Stimulated activated naive CD8-positive, alpha-beta T cell treated with anti-CD3 and anti-CD28 coated beads, Interleukin-15, Interleukin-2, amounts not matched to agents 100 U/mL and 50 U/mL, for 24 hours (primary cell): ENCODE measurements around the gene KCNG4.
A peak's percentile ranks its signal among the peaks of the same experiment; 100 is the strongest.
"Not testable (repeated sequence)": the region's sequence is repeated elsewhere in the genome, so short reads cannot be mapped to it uniquely, and the experiment has no call there.

Source experiments
- ATAC-seq: fragments of 150-1000 bp; cut with Tn5 transposase; one replicate; pipeline ENCODE4 v1.10.0; 2021
- DNase-seq: peaks from one replicate; pipeline ENCODE4 v3.0.0; 2021

KCNG4 gene

DNA sequence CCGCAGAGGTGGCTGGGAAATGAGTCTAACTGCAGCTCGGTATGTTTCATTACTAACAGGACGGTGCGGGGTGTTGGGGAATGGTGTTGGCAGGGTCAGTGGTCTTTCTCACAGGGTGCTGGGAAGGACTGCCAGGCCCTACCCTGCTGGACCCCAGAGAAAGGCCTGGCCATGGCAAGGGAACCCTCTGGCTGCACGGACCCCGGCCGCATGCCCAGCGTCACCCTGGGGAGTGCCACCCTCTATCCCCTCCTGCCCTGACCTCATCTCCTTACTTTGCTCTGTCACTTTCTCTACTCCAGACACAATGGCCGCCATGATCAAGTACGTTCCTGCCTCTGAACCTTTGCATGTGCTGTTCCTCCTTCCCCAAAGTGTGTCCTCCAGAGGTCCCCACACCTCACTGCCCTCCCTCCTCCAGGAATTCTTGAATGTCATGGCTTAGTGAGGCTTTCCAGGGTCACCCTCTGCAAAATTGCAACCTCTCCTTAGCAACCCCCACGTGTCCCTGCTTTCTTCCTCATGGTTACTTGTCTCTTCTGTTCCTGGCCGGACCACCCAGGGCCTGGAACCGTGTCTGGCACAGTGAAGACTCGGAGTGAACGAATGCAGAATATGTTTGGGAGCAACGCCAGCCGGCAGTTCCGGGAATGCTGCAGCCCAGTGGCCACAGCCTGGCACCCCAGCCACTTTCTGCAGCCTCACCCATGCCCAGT is 33.7 kb downstream of the KCNG4 start:
- no peak for ATAC-seq
- no peak for DNase-seq

DNA sequence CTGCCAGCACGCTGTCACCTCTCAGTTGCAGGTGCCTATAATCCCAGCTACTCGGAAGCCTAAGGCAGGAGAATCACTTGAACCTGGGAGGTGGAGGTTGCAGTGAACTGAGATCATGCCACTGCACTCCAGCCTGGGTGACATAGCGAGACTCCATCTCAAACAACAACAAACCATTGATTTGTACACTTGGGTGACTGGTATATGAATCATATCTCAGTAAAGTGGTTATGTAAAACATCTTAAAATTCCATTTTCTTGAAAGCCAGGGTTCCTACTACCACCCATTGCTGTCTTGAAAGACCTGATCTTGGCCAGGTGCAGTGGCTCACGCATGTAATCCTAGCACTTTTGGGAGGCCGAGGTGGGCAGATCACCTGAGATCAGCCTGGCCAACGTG is 34.7 kb downstream of the KCNG4 start:
- ATAC-seq, DNase-seq: not testable (repeated sequence)

GRCh38 chr16:84204551-84204950 is 35.3 kb downstream of the KCNG4 start:
- DNase-seq, ATAC-seq: not testable (repeated sequence)

DNA sequence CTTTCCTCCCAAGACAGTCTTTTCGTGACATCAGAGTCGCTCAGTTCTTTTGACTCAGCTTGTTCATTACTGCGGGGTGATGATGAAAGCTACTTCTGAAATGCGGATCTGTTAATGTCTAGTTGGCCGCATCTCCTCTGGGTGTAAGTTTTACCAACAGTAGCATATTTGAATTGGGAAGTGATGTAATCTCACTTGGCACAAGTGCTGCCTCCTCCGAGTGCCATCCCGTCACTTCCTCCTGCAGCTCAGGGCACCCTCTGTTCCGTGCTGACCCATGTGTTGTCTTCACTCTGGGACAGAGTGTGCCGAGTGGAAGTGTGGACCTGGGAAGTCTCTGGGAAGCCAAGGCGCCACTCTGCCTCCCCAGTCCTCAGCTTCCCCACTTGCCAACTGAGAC is 40.0 kb downstream of the KCNG4 start:
- ATAC-seq (no peak), DNase-seq (no peak)

DNA sequence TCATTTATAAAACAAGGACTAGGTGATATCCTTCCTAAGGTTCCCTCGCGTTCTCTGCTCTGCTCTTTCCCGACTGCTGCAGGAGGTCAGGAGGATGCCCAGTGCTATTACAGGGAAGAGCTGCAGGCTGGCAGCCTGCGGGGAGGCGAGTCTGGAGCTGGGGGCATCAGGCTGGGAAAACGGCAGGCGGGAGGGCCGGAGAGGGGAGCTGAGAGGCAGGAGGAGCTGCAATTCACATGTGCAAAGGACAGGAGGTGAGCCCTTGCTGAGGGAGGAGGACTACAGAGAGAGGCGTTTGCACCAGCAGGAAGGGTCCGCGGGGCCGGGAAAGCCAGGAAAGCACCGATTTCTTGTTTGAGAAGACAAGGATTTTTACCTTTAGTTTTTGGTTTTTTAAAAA is 40.7 kb downstream of the KCNG4 start:
- ATAC-seq (no peak), DNase-seq (no peak)

- ATAC-seq, result no peak
- DNase-seq, result no peak
Observed at GRCh38 chr16:84198401-84198800, 41.4 kb downstream of the KCNG4 start.

GRCh38 chr16:84197466-84198128 is 42.2 kb downstream of the KCNG4 start:
- ATAC-seq (no peak), DNase-seq (no peak)

GRCh38 chr16:84196727-84197394 is 43.0 kb downstream of the KCNG4 start:
- DNase-seq (no peak), ATAC-seq (no peak)

- DNase-seq (no peak), ATAC-seq (no peak)
Observed at GRCh38 chr16:84196101-84196500, 43.7 kb downstream of the KCNG4 start.

DNA sequence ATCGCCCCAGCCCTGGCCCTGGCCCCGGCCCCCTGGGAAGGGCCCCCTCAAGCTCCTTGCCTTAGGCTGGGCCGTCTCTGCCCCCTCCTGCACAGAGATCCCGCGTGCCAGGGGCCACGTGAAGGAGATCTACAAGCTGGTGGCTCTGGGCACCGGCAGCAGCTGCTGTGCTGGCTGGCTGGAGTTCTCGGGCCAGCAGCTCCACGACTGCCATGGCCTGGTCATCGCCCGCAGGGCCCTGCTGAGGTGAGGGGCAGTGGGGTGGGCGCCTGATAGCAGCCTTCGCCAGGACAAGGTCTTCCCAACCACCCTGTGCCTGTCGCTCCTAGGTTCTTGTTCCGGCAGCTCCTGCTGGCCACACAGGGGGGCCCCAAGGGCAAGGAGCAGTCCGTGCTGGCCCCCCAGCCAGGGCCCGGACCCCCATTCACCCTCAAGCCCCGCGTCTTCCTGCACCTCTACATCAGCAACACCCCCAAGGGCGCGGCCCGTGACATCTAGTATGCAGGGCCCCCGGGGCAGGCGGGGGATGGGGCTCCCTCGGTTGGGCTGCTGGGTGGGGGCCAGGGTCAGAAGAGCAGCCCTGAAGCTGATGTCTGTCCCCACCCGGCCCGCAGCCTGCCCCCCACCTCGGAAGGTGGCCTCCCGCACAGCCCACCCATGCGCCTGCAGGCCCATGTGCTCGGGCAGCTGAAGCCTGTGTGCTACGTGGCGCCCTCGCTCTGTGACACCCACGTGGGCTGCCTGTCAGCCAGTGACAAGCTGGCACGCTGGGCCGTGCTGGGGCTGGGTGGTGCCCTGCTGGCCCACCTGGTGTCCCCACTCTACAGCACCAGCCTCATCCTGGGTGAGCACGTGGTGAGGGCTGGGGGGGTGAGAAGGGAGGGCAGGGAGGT is 44.4 kb downstream of the KCNG4 start:
- ATAC-seq (no peak), DNase-seq (no peak)

DNA sequence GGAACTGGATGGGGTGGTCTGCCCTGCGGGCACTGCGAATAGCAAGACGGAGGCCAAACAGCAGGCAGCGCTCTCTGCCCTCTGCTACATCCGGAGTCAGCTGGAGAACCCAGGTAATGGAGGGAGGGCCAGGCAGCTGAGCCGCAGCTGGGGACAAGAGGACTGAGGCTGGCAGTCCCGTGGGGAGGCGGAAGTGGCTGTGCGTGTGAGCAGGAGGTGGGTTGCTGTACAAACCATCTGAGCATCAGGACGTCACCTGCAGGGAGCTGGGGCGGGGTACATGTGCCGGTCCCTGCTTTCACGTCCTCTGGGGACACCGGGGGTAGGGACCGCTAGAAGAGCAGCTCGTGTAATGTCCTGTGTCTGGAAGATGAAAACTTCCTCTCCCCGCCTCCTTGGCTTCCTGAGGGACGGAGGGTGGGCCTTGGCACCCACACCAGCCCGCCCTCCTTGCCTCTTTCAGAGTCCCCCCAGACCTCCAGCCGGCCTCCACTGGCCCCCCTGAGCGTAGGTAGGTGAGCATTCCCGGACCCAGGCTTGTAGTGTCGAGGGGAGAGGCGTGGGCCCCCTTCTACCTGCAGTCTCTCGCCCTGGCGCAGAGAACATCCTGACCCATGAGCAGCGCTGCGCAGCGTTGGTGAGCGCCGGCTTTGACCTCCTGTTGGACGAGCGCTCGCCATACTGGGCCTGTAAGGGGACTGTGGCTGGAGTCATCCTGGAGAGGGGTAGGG is 45.2 kb downstream of the KCNG4 start:
- peak; percentile 43 for DNase-seq
- no peak for ATAC-seq

GRCh38 chr16:84194018-84194417 is 45.8 kb downstream of the KCNG4 start:
- ATAC-seq, result no peak
- peak; percentile 22 for DNase-seq

GRCh38 chr16:84193480-84193879 is 46.3 kb downstream of the KCNG4 start:
- DNase-seq (peak; percentile 20), ATAC-seq (peak; percentile 2)

GRCh38 chr16:84191466-84191865 is 48.3 kb downstream of the KCNG4 start:
- no peak for DNase-seq
- ATAC-seq, result no peak

GRCh38 chr16:84190731-84191388 is 49.0 kb downstream of the KCNG4 start, which contains the start of gene ADAD2:
Gene ADAD2 (plus strand): TSS chr16:84191157. CDS start chr16:84191231, 74 bp downstream.
- no peak for ATAC-seq
- DNase-seq, result peak; percentile 30

DNA sequence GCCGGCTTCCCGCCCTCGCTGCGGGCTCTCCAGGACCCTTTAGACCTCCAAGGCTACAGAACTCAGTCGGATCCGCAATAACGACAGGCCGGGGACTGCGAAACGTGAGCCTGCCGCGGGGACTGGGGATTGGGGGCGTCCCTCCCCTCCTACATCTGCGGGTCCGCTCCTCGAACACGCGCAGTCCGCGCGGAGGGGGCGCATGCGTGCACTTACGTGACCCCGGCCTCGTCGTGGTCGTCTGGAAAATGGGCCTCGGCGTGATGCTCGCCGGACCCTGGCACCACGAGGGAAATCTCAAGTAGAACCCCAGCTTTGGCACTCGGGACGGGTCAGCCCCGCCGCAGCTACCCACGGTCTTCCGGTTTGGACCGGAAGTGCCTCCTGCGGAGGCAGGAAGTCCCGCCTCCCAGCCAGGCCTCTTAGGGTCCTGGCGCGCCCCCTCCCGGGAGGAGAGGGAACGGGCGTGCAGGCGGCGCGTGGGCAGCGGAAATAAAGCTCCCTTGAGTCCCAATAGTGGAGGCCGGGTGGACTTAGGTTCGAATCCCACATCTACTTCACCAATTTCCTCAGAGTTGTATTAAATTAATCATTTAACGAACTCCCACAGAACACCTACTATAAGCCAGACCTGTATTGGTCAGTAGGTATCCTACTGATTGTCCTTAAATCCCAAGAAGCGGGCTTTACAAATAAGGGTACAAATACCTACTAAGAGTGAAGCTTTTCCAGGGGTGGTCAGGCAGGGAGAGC is 53.0 kb downstream of the KCNG4 start, which contains the start of gene TAF1C:
TSS of gene TAF1C (minus strand) at position 373 of the 753 bp plus-strand sequence. CDS start 2,069 bp downstream, outside the sequence.
- DNase-seq, result peak; percentile 94
- peak; percentile 93 for ATAC-seq

- ATAC-seq (no peak), DNase-seq (no peak)
Observed at GRCh38 chr16:84184775-84185174, 55.0 kb downstream of the KCNG4 start.

- no peak for ATAC-seq
- DNase-seq, result no peak
Observed at GRCh38 chr16:84183911-84184591, 55.8 kb downstream of the KCNG4 start.

DNA sequence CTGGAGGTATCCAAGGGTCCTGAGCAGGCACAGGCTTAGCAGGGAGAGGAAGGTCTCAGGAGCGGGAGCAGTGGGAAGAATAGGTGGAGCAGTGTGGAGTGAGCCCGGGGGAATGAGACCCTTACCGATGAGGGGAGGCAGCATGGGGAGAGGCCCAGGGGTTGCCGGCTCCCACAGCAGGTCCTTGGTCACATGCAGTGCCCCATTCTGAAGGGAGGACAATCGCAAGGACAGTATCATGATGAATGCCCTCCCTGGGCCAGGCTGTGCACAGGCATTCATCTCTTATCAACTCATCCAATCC is 56.3 kb downstream of the KCNG4 start:
- no peak for ATAC-seq

More for the DNA sequence above, 56.3 kb downstream of the KCNG4 start:
- no peak for DNase-seq
